Brain pericyte (primary cell): ENCODE results near the gene ADORA3.

ENCODE experiments used
- DNase-seq: peaks from one replicate; pipeline ENCODE4 v3.0.0-alpha.2; 2012; ENCODE audit warnings: low read depth, low spot score

ADORA3 gene

DNA sequence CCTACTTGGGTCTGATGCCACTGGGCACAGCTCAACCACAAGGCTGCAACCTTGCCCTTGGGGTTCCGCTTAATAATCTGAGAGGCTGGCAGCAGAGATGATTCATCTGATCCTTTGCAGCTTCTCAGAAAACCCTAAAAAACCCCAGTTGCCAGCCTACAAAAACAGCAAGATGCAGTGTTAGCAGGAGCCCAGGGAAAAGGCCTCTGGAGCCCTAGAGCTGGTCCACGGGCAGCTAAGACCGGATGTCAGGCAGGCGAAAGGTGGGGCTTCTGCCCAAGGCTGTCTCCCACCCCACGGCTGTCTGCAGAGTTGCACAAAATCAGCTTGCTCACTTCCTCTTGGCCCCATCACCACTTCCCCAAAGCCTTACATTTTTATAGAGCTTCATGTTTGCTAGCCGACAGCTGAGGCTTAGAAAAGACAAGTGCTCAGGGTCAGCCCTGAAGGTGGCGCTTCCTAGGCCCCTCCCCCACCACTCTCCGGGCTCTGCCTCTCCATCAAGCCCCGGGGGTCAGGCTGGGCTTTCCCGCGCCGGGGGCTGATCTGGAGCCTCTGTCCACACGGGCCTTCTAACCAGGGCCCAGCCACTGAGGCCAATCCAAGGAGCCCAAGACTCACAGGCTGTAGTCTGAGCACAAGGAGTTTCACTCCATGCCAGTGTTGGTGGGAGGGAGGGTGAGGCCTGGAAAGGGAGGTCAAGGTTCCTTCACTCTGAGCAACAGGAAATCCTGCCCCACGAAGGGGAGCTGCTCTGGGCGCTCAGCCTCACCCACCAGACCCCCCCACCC, 4.2 kb upstream of the ADORA3 start:
- no peak for DNase-seq

DNA sequence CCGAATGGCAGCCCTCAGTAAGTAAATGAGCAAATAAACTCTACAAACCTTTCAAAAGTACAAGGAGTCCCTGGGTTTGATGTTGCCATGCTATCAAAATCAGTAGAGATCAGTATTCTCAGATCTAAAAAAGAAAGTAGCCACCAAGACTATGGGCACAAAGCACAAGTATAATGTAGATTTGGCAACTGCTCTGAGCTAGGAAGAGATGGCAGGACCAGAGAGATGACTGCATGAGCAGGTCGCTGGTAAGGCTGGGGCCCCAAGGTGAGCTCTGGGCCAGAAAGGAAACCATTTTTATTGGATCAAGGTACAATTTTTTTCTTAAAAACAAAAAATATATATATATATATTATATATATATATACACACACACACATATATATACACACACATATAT, 3.1 kb upstream of the ADORA3 start:
- DNase-seq: no peak

DNA sequence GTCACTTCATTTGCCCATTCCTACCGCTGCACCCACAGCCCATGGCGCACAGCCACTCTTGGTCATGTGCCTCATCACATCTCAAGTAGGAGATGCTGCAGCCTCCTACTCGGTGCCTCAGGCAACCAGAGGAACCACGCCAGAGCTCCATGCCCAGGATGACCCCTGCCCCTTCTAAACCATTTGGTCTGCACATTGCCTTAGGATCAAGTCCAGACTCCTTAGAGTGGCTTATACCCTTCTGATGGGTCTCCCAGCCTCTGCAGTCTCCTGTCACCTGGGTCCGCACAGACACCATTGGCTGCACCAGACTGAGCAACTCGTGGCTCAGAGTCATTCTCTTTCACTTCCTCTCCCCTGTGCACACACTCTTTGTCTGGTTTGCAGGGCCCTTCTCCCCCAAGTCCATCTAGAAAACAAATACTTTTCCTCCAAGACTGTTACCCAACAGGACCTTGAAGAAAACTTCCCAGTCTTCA, 2.2 kb upstream of the ADORA3 start:
- no peak for DNase-seq

DNA sequence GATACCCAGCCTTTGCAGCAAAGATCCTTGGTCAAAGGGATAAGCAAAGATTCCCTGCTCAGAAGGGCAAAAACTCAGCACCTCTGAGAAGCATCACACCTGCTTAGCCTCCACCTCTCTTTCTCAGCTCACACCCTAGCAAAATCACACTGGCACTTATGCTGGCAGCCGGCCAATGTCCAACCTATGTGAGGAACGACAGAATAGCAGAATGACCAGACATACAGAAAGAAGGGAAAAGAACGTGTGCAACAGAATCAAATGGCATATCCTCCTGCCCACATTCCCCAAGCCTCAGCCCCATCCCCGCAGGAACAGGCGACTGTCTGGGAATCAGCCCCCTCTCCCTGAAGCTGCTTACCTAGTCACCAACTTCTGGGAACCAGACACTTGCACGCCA, 664 bp upstream of the ADORA3 start:
- DNase-seq: no peak

DNA sequence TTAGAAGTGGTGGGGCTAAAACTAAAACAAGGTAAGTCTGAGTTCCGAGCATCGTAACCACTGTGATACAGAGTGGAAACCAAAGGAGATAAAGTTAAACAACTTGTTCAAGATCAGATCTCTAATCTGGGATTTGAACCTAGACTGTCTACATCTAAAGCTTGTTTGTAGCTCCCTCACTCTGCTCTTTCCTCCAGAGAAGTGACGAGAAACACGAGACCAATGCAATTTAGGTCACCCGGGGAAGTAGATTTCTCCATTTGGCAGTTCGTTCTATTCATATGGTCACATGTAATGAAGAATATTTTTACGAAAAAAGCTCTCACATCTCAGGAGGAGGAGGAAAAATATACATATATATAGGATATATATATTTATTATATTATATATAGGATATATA, 1.8 kb downstream of the ADORA3 start:
- no peak for DNase-seq

GRCh38 chr1:111499026-111499785, 4.2 kb downstream of the ADORA3 start:
- no peak for DNase-seq

DNA sequence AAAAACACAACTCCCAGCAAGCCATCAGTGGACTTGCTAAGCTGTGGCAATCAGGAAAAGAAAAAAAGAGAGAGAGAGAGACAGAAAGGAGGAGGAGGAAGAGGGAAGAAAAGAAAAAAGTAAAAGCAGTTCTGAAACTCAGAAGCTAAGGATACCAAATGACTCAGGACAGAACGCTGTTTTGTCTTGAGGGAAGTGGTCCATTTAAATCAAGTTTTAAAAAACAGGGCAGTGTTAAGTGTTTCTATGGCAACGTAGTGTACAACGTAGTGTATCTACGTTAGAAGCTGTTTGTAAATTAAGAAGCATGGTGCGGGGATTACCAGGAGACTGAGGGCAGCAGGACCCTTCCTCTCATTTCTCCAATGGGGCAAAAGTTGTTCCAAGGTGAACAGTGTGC, 5.8 kb downstream of the ADORA3 start:
- no peak for DNase-seq

GRCh38 chr1:111496398-111496797, 7.0 kb downstream of the ADORA3 start:
- no peak for DNase-seq

DNA sequence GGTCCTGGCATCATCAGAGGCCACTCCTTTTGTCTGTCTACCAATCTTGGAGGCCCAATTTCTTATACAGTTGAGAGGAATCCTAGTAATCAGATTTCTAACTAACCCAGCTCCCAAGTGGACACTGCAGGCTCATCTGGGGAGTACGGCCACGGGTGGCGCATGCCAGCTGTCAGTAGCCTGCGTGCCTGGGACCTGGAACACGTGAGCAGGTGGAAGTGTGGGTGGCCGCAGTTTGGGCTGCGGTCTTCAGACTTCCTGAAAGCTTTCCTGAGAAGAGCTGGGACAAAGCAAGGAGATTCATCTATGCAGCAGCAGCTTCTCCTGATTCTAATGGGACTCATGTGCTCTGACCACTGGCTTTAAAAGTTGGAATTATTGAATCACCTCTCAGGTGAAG, 12.4 kb downstream of the ADORA3 start:
- no peak for DNase-seq

- no peak for DNase-seq
Observed at GRCh38 chr1:111490220-111490619, 13.2 kb downstream of the ADORA3 start.

- DNase-seq: no peak
Observed at GRCh38 chr1:111489604-111490003, 13.8 kb downstream of the ADORA3 start.

DNA sequence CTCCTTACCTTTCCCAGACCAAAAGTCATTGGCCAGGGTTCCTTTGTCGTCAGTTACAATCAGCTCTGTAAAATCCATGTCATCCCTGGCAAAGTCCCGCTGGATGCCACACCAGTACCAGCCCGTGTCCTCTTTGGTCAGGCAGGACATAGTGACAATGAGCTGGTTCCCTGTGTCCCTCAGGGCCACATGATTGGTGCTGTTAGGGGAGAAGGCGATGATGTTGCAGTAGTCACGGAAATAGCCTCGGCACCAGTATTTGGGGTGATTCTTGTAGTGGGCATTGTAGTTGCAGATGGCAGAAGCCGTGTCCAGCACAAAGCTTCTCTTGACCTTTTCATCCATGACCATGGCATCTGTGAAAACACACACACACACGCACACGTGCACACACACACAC, 14.8 kb downstream of the ADORA3 start:
- no peak for DNase-seq

- no peak for DNase-seq
Observed at GRCh38 chr1:111487133-111487532, 16.3 kb downstream of the ADORA3 start.

DNA sequence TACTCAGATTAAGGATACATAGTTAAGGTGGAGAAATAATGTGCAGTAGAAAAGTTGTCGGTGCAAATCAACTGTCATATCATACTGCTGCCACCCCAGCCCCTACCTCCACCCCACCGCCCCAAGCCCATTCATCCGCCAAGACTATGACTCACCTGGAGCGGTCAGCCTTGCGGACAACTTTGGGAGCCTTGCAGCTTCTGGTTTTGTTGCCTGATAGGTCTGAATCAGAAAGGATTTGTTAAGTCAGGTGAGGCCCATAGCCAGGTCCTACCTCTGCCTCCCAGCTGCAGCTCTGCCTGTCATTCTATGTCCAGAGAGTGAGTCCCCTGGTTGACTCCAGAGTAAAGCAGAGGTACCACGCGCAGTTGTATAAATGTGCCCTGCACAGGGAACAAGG, 17.0 kb downstream of the ADORA3 start:
- no peak for DNase-seq

DNA sequence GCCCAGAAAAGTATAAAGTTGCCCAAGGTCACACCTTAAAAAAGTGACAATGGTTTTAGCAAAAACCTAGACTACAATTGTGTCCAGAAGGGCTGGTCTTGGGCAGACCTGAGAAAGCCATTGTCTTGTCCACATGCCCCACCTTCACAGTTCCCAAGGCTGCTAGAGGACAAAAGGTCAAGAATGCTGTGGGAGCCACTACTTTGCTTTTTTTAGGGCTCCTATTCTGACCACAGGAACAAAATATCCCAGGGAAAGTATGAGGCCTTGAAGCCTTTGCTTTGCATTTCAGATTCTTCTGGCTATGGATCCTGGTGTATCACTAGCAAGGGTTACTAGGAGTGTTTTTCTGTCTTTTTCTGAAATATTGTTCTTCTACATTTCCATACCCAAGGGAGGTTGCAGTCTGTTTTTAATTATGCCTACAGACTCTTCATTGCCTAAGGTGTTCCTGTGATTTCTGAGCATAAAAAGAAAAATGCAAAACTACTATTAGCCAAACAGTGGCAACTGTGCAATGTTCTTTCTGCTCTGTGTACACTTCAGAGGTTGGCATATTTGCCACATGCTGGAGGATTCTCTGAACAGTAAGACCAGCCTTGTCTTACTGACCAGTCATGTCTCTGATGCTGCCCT, 18.9 kb downstream of the ADORA3 start:
- no peak for DNase-seq

DNA sequence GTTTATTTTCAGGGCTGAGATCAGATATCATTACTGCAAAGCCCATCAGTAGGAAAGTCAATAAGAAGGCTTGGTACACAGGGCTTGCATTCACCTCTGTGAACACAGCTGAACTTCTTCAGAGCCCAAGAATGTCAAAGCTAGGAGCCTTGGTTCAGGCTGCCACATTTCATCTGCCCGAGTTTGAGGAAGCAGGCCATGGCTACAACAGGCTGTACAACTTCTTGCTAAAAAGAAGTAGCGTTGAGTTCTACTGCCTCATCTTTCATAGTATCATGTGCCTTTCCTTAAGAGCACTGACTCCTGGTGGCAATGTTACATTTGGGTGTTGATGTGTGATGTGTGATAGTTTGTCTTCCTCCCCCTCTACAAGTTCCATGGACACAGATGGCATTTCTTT, 19.6 kb downstream of the ADORA3 start:
- no peak for DNase-seq

- no peak for DNase-seq
Observed at GRCh38 chr1:111483166-111483565, 20.3 kb downstream of the ADORA3 start.

DNA sequence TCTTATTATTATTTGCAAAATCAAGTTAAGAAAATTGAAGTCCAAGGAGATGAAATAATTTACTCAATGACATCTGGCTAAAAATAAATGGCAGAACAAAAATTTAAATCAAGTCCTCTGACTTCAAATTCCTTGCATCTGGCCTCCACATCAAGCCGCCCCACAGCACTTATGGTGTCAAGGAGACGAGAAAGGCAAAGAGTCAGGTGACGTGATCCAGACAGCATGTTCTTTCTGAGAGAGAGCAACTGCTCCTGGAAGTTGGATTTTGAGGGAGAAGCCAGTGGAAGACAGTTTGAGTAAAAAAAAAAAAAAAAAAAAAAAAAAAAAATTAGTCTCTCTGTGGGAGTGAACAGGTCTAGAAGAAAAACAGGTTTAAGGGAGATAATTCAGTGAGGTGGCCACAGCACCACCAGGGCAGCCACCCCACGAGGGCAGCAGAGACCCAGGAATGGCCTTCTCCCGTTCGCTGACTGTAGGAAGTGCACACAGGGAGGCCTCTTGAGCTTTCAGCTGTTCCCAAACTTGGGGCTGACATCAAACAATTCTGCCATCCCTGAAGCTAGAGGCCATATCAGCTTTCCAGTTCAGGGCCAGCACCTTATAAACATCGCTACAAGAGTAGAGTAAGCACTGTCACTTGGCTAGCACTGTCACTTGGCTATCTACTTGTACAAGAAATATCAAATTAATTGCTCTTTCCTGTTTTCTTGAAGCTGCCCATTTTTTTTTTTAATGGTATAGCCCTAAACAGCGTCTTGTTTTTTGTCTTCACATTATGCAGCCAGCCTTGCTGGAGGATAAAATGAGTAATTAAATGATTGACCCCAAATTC, 21.8 kb downstream of the ADORA3 start:
- no peak for DNase-seq

GRCh38 chr1:111480674-111481073, 22.8 kb downstream of the ADORA3 start:
- DNase-seq: no peak

- DNase-seq: no peak
Observed at GRCh38 chr1:111476761-111477309, 26.6 kb downstream of the ADORA3 start.

DNA sequence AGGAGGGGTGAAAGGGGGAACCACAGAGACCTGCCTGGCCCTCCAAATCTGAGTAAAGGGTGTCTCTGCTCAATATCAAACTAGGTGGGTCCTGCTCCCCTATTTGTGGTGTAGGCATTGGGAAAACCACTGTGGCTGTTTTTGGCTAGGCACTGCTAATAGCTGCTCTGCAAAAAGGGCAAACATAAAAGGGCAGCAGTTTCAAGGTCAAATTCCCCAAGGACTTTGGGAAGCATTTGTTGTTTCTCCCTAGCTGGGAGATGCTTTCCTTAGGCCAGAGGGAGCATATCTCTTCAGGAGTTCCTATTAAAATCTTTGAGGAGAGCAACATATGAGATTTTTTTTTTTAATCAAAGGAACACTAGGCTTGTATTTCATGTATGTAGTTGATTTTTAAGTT, 27.2 kb downstream of the ADORA3 start:
- DNase-seq: no peak
